NCI-H524 treated with DMSO at 0.1 percent for 48 hours (cell line): ENCODE measurements around the gene NMT1.
A peak's percentile ranks its signal among the peaks of the same experiment; 100 is the strongest.
"Not testable (repeated sequence)": the region's sequence is repeated elsewhere in the genome, so short reads cannot be mapped to it uniquely, and the experiment has no call there.

Experiments
- DNase-seq: peaks from one replicate; lab custom pipeline; 2025; lab: John Stamatoyannopoulos, UW

Gene NMT1

DNA sequence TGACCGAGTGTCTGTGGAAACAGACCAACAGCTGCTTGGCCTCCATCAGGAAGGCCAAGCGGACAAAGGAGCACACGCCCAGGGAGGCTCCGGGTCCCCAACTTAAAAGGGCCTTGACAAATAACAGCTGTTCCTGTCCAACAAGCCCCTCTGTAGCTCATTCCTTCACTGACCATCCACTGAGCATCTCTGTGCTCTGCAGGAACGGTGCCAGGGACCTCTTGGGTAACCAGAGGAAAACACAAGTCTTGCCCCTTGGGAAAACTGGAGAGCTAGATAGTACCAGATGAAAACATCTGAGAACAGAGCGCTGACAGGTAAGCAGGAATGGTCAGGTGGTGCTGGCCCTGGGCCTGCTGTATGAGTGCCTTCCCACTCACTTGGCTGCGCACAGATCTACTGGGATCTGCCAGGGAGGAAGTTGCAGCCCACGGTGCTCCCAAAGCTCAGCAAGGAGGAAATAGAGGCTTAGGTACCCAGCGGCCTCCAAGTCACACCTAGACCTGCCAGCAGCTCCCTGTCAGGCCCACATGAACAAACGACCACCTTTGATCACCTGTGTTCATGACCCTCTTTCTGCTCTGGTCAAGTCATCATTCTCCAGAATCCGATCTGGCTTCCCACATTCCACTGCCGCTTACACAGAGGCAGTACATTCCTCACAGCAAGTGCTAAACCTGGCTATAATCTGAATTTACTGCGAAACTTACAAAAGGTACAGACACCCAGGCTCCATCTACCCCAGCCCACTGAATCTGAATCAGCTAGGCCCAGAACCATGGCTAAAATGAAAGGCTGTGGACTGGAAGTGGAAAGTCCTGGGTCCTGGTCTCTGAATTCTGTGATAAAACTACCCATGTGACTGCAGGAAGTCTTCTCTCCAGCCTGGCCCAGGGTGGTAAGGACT, 22.1 kb upstream of the NMT1 start:
- DNase-seq = no peak

- DNase-seq = no peak
Observed at GRCh38 chr17:45040459-45040858, 20.7 kb upstream of the NMT1 start.

GRCh38 chr17:45042346-45043120, 18.6 kb upstream of the NMT1 start:
- DNase-seq = no peak

DNA sequence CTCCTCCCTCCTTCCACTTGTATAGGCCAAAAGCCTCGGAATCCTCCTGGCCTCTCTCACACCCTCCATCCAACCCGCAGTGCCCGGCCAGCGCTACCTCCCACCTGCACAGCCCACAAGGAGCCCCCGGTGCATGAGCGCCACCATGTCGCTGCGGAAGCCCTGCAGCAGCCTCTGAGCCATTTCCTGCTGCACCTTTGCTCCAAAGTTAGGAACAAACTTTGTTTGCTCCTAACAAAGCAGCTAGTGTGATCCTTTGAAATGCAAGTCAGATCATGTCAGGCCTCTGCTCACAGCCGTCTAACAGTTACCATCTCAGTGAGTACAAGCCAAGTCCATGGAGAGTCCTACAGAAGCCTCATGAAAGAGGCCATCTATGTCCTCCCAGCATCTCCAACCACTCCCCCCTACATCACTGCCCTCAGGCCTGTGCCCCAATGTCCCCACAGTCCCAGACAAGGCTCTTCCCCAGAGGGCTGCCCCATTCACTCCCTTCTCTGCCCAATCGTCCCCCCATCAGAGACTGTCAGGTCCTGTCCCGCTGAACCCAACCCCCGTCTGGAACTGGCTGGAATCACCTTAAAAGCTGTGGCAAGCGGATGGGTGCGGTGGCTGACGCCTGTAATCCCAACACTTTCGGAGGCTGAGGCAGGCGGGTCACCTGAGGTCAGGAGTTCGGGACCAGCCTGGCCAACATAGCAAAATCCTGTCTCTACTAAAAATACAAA, 17.1 kb upstream of the NMT1 start:
- DNase-seq = no peak

GRCh38 chr17:45046537-45047125, 14.5 kb upstream of the NMT1 start:
- DNase-seq = no peak

GRCh38 chr17:45048795-45049563, 12.1 kb upstream of the NMT1 start:
- no peak for DNase-seq

DNA sequence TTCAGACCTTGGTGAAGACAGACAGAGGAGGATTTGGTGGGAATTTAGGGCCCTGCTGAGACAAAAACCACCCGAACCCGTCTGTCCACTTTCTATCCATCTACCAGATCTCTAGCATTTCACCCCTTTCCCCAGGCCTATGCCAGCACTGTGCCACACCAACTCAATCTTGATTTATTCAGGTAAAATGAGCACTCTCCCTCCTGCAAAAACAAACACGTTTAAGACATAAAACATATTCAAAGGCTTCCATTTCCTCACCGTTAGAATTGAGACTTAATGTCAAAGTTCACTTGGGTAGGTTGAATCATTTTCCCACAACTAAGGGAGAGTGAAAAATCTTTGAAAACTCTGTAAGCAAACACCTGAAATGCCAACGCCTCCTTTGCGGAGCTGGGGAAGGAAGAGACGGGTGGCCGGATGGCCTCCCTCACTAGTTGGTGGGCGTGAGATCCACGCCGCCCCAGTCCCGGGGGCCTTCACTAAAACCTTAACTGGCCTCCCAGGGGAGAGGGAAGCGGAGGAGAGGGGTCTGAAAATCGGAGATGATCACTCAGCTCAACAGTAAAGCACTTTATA, 10.5 kb upstream of the NMT1 start:
- no peak for DNase-seq

- DNase-seq = peak; percentile 74
Observed at GRCh38 chr17:45051060-45051719, 9.9 kb upstream of the NMT1 start, which contains the start of gene DCAKD. TSS of gene DCAKD (minus strand) at chr17:45051632. CDS start at chr17:45034885, 16,747 bp downstream.

DNA sequence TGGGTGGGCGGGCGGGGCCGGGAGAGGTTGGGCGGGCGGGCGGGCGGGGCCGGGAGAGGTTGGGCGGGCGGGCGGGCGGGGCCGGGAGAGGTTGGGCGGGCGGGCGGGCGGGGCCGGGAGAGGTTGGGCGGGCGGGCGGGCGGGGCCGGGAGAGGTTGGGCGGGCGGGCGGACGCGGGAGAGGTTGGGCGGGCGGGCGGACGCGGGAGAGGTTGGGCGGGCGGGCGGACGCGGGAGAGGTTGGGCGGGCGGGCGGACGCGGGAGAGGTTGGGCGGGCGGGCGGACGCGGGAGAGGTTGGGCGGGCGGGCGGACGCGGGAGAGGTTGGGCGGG, 9.4 kb upstream of the NMT1 start:
- DNase-seq = not testable (repeated sequence)

DNA sequence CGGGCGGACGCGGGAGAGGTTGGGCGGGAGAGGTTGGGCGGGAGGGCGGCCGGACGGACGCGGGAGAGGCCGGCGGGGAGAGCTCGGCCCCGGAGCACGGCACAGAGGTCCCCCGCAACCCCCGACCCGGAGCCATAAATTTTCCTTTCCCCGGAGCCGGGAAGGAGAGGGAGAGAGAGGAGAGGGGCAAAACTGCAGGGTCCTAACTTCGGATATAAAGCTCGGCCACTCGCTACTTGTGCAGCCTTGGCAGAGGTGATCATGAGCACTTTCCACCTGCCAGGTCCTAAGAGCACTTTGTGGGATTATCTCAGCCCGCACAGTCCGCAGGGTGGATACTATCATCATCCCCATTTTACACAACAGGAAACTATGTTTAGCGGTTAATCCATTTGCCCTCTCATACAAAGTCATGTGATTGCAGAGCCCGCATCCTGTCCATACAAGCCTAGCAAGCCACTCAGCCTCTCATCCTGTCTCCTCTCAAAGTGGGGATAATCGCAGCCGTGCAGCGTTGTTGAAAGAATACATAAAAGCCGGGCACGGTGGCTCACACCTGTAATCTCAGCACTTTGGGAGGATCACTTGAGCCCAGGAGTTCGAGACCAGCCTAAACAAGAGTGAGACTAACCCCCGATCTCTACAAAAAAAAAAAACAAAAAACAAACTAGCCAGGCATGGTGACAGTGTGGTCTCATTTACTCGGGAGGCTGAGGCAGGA, 8.9 kb upstream of the NMT1 start:
- peak; percentile 47 for DNase-seq

DNA sequence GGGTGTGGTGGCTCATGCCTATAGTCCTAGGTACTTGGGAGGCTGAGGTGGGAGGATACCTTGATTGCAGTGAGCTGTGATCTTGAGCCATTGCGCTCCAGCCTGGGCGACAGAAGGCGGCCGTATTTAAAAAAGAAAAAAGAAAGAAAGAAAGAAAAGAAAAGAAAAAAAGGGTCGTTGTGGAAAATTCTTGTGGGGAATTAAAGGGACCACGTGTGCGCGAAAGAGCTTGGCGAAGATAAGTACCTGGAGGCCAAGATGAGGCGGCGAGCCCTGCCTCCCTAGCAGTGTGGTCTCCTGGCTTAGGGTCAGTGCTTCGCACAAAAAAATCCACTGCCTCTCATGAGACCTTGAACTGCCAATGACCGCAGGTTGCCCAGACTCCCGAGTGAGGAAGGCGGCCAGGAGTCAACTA, 728 bp upstream of the NMT1 start:
- DNase-seq = no peak

DNA sequence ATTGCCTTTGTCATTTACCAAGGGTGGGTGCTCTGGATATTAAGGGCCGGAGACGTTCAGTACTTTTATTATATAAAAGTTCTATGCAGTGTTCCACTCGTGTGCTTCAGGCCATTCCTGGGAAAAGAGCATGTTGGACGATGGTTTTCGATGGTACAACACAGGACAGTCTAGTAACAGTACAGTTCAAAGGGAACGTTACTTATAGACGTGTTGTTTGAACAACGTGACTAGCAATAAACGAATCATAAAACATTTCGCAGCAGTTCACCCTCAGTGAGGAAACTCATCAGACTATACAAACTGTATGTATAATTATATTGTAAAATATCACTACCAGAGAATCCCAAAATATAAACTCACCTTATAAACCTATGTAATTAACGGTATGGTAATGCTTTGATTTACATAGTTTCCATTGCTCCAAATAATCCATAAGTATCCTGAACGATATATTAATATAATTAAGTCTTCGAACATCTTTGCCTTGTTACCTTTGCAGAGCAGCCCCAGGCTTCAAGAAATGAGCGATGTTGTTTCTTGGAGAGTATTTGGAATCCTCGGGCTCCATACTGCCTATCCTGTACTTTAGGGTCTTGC, 589 bp downstream of the NMT1 start:
- DNase-seq = no peak

GRCh38 chr17:45063198-45063597, 2.1 kb downstream of the NMT1 start:
- DNase-seq = no peak

DNA sequence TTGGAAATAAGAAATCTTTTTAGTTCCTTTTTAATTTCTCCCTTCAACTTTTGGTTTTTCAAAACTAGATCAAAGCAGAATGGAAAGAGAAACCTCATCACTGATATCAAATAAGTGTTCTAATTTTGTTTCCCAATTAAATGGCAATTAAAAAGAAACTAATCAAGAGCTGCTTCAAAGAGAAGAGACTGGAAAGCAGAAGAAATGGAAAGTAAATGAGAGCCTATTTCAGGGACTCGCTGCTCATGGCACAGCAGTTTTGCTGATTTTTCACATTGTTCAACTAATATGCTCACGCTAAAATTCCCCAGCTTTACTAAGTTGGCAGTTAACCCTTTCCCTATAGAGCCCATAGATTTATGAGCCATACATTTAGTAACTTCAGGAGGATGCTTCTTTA, 6.5 kb downstream of the NMT1 start:
- no peak for DNase-seq

- DNase-seq = no peak
Observed at GRCh38 chr17:45070001-45070400, 8.9 kb downstream of the NMT1 start.

- DNase-seq = no peak
Observed at GRCh38 chr17:45070809-45071208, 9.7 kb downstream of the NMT1 start.

DNA sequence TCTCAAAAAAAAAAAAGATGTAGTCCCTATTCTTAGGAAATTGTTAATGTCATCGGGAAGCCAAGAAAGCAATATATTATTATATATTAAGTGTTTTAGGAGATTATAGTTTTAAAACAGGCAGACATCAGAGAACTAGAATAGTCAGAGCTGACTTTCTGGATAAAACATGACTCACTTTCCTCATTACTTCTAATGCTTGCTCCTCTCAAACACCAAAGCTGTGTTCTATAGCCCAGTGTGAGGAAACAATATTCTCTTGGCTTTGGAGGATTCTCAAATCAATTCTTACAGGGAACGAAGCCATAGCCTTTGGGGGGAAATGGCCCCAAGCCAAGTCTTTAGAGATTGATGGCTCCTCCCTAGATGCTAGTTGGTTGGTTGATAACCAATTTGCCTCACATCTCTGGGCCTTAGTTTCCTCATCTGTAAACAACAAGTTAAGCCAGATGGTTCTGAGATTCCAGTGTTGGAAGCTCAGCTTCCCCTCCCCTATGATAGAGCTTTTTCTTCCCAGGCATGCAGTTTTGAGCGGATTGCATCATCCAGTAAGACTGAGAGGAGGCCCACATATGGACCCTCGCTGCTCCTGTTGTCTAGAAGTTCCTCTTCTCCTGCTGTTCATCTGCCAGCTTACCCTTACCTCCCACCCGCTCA, 12.4 kb downstream of the NMT1 start:
- DNase-seq = no peak

DNA sequence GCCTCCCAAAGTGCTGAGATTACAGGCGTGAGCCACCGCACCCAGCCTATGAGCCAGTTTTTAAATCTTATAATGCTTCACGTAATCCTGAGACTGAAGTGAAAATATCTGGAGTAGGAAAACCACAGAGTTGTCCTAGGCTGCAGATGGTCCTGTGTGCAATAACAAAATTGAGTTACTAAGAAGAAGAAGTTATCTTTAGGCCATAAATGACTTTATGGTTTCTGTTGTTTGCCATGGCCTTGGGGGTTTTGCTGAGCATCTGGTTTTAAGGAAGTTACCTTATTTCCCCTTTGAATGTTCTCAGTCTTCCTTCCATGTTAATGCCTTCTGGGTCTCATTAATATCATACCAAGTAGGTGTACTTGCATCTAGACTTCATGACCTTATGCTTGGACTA, 16.5 kb downstream of the NMT1 start:
- DNase-seq = no peak
